HG03558 (cell line): ENCODE data around the gene NTSR2.

Experiments
- ATAC-seq: cut with Tn5 transposase; IDR thresholded peaks from one replicate; pipeline ENCODE4 v1.9.1; 2021; ENCODE audit warnings: moderate number of reproducible peaks; ENCODE audit not compliant: unreplicated experiment; ENCODE audit errors: extremely low read depth

Gene NTSR2

GRCh38 chr2:11659115-11659475 is 10.9 kb downstream of the NTSR2 start:
- ATAC-seq = no peak

DNA sequence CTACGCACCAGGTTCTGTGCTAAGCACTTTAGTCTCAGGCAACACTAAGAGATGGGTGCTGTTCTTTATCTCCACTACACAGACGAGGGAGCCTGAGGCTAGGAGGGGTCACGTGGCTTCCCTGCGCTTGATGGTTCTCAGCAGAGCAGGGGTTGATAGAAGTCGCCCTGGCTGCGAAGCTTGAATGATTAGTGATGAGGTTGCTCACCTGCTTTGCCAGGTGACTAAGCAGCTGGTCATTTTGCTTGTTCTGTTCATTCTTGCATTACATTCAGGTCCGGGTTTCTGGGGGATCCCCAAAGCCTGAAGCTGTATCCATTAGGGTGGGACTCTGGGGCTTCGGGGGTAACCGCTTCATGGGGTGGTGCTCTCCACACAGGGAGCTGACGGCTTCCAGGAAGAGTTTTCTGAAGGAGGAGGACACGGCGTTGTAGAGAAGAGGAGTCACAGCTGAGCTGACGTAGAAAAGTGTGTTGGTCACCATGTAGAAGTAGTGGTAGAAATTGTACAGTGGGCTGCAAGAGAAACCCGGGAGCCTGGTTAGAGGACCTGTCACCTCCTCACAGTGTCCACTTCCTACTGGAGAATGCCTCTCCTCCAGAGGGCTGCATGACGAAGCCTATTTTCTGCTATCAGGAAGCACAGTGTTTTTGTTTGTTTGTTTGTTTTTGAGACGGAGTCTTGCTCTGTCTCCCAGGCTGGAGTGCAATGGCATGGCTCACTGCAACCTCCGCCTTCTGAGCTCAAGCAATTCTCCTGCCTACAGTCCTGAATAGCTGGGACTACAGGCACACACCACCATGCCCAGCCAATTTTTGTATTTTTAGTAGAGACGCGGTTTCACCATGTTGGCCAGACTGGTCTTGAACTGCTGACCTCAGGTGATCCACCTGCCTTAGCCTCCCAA is 11.5 kb downstream of the NTSR2 start:
- ATAC-seq = no peak

GRCh38 chr2:11657646-11658045 is 12.3 kb downstream of the NTSR2 start:
- ATAC-seq = no peak

GRCh38 chr2:11657195-11657594 is 12.8 kb downstream of the NTSR2 start:
- ATAC-seq = no peak

DNA sequence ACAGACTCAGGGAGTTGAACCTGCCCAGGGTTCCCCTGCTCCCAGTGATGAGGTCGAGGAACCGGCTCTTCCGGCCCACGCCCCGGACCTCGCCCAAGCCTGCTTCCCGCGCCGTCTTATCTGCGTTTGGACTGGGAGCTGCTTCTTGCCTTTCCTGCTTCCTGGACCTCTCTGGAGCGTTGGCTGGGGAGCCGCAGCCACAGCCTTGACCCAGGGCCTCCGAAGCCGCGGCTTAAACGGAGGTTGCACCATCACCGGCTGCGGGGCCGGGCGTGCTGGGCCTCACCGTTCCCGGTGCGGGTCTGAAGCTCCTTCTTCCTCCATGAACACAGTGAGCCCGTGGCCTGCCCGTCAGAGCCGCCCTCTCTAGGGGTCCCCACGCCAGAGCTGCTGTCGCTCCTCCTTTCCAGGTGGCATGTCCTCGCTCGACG is 13.3 kb downstream of the NTSR2 start:
- no peak for ATAC-seq

DNA sequence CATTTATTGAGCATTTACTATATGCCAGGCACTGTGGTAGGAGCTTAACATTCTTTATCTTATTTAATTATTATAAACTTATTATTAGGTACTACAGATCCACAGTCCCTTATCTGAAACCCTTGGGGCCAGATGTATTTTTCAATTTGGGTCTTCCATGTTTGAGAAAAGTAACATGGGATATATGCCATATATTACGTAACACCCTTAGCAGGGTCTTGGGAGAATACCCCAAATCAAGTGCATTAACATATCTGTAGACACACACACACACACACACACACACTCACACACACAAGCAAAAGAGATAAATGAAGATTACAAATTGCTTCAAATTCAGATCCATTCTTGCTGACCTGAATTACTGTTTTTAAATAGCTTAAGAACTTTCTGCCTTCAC is 13.7 kb downstream of the NTSR2 start:
- ATAC-seq = no peak

- no peak for ATAC-seq
These were observed 14.5 kb downstream of the NTSR2 start for GRCh38 chr2:11655495-11655894.

- no peak for ATAC-seq
These were observed 17.4 kb downstream of the NTSR2 start for GRCh38 chr2:11652553-11652952.

DNA sequence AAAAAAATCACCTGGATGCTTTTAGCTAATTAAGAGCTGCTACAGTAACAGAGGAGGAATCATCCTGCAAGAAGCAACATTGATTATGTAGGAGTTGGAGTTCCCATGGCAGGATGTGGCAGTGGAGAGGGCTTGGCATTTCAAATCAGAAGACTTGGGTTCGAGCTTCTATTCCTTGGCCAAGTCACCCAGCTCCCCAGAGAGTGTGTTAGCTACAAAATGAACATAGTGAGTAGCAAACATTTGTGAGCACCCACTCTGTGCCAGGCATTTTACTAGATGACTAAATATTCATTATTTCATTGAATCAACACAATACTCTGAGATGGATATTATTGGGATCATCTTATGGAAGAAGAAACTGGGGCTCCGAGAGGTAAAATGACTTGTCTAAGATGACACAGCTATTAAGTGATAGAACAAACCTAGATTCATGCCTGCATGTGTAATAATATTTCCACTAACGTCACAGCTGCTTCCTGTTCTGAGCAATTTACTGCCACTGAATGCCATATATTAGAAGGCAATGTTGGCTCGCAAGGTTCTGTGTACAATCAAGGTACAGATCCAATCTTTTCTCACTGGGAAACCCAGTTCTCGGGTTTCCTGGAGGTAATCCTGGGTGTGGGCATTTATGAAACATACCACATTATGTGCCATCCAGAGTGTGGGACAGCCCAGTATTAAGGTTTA is 18.0 kb downstream of the NTSR2 start:
- no peak for ATAC-seq

DNA sequence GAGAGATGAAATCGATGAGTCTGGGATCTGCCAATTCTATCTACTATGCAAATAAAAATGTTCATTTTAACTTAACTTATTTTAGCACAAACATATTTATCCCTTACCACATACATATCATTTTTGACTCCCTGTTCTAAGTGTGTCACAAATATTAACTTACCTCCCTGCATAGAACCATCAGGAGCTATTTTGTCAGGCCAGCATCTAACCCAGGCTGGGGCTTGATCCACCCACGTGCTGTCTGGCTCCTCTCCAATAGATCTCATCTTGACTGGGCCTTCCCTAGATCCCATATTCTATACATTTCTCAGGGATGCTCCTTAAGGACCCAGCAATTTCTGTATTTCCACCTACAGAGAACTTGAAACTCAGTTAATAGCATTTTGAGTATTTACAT is 20.9 kb downstream of the NTSR2 start:
- no peak for ATAC-seq

GRCh38 chr2:11647834-11648600 is 22.0 kb downstream of the NTSR2 start:
- ATAC-seq = no peak

GRCh38 chr2:11646530-11646929 is 23.5 kb downstream of the NTSR2 start:
- no peak for ATAC-seq

DNA sequence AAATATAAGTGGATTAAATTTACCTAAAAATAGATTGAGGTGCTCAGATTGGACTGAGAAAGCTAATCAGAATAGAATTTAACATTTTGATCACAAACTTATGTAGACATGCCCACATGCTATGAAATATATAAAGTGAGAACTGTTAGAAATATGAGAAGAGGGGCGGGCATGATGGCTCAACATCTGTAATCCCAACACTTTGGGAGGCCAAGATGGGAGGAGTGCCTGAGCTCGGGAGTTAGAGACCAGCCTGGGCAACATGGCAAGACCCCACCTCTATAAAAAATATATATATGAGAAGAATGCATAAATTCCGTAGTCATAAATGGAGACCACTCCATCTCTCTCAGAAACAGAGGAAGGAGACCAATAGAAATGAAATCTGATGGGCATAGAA is 25.7 kb downstream of the NTSR2 start:
- no peak for ATAC-seq

GRCh38 chr2:11642972-11643371 is 27.0 kb downstream of the NTSR2 start:
- no peak for ATAC-seq

DNA sequence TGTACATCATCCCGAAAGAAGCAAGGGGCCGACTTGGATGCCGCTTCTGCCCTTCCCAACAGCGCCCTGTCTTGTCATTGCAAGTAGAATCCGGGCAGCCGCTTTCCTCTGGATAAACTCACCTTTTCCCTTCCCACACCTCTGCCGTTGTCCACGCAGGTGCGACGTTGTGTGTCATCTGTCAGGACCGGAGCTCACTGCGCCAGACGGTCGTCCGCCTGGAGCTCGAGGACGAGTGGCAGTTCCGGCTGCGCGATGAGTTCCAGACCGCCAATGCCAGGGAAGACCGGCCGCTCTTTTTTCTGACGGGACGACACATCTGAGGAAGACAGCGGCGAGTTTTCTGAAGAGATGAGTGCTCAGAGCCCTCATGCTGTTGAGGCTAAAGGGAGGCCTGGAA is 29.9 kb downstream of the NTSR2 start:
- no peak for ATAC-seq

GRCh38 chr2:11639503-11639902 is 30.5 kb downstream of the NTSR2 start:
- ATAC-seq = no peak

DNA sequence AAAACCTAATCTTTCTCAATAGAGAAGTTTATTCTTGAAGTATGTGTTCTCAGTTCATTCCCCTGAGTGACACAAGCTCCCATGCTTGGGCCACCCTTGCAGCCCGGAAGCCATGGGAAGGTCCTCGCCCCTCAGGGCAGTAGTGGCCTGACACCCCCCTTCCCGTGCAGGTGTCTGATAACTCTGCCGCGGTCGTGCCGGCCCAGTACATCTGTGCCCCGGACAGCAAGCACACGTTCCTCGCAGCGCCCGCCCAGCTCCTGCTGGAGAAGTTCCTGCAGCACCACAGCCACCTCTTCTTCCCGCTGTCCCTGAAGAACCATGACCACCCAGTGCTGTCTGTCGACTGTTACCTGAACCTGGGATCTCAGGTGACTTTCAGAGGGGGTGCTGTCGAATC is 32.4 kb downstream of the NTSR2 start:
- ATAC-seq = no peak

DNA sequence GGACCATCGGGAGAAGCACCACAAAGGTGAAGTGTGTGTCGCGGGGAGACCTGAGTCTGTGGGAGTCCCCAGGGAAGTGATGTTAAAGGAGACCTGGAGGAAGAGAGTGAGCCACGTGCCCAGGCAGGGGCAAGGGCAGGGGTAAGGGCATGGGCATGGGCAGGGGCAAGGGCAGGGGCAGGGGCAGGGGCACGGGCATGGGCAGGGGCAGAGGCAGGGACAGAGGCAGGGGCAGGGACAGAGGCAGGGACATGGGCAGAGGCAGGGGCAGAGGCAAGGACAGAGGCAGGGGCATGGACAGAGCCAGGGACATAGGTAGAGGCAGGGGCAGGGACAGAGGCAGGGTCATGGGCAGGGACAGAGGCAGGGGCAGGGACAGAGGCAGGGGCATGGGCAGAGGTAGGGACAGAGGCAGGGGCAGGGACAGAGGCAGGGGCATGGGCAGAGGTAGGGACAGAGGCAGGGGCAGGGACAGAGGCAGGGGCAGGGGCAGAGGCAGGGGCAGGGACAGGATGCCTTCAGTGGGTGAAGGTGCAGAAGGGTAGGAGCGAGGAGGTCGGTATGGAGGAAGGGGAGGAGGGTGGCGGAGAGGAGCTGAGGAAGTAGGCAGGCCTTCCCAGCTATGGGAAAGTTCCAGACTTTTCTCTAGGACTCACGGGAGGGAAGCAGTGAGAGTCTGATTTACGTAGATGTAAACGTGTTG is 33.3 kb downstream of the NTSR2 start:
- no peak for ATAC-seq

DNA sequence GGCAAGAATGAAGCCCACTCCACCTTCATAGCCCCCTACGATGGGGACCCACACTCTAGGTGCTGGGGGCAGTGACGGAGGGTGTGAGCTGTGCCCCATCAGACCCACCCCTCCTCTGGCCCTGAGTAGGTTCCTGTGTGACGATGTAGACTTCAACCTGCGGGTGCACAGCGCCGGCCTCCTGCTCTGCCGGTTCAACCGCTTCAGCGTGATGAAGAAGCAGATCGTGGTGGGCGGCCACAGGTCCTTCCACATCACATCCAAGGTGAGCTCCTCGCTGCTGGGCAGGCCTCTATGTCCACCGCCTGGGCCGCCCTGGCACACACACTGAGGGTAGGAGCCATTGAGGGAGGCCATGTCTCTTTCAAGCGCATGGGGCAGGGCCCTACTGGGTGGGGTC is 34.9 kb downstream of the NTSR2 start:
- ATAC-seq = no peak

DNA sequence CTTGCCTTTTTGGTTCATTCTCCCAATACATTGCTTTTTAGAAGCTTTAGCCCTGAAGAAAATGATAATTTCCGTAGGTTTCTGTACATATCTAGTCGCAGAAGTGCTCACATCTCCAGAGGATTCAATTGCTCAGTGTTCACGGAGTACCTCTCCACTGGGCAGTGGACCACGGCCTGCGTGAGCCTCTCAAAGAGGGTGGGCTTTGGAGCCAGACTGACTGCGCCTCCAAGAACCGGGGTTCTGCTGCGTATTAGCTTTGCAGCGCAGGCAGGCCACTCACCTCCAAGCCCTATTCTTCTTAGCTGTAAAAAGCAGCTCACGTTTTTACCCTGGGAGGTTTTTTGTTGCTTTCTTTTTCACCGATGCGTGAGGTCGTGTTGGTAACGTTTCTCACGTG is 35.4 kb downstream of the NTSR2 start:
- ATAC-seq = no peak
